GM10266 (cell line): ENCODE data around the gene TMEM37.

Experiments
- DNase-seq: peaks from one replicate; pipeline ENCODE4 v3.0.0; 2012; ENCODE audit errors: extremely low spot score
- TF ChIP-seq, protein P1 (sequence below): IDR thresholded peaks from 2 replicates; pipeline ENCODE4 v1.5.1; 2012; ENCODE audit warnings: mild to moderate bottlenecking, low read depth; ENCODE audit not compliant: control insufficient read depth, insufficient read depth; ENCODE audit errors: missing control alignments

The TMEM37 gene

DNA sequence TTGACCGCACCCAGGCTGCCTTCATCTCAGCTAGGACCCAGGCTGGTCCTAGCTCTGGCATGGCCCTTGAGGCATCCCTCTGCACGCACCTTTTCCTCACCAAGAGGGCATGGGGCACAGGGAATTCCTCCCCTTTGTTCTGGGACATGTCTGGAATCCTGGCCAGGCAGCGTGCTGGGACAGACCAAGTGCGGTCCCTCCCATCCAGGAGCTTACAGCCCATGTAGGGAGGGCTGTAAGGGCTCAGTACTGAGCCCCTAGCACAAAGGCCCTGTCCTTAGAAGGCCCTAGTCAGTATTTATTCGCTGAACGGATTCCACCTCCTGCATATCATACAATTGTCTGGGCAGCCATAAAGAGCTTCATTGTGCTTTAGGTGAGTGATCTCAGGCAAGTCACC is 3.0 kb downstream of the TMEM37 start:
- TF ChIP-seq, protein P1, sequence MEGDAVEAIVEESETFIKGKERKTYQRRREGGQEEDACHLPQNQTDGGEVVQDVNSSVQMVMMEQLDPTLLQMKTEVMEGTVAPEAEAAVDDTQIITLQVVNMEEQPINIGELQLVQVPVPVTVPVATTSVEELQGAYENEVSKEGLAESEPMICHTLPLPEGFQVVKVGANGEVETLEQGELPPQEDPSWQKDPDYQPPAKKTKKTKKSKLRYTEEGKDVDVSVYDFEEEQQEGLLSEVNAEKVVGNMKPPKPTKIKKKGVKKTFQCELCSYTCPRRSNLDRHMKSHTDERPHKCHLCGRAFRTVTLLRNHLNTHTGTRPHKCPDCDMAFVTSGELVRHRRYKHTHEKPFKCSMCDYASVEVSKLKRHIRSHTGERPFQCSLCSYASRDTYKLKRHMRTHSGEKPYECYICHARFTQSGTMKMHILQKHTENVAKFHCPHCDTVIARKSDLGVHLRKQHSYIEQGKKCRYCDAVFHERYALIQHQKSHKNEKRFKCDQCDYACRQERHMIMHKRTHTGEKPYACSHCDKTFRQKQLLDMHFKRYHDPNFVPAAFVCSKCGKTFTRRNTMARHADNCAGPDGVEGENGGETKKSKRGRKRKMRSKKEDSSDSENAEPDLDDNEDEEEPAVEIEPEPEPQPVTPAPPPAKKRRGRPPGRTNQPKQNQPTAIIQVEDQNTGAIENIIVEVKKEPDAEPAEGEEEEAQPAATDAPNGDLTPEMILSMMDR: no peak
- DNase-seq: no peak

DNA sequence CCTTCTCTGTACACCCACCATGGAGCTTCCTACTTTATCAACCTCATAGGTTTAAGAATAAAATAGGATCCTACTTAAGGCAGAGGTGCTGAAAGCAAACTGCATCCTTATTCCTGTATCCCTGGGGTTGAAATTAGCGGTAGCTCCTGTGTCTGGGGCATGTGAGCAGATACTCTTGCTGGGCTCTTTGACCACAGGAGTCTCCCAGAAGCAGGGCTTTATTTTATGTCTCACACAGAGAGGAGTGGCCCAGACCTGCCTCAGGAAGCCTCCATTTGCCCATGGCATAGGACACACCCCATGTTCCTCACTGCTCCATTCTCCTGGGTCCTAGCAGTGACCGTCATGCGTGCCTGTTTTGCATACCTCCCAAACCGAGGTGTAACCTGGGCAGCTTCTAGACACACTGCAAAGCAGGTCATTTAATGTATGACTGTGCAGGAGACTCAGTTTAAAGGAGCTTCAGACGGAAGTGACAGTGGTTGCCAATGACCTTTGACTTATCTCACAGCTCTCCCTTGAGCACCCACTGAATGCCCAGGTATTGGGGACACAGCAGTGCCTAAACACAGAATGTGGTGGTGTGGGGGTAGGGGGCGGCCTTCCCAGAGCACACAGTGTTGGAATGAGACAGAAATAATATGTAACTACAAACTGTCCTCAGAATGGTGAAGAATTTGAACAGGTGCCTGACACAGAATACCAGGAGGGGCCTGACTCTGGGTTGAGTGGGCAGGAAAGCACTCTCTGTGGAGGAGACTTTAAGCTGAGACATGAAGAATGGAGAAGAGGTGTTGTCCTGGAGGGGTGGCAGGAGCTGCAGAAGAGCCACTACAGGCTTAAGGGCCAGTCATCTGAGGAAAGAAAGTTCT is 3.7 kb downstream of the TMEM37 start:
- DNase-seq: no peak
- TF ChIP-seq, protein P1: no peak

DNA sequence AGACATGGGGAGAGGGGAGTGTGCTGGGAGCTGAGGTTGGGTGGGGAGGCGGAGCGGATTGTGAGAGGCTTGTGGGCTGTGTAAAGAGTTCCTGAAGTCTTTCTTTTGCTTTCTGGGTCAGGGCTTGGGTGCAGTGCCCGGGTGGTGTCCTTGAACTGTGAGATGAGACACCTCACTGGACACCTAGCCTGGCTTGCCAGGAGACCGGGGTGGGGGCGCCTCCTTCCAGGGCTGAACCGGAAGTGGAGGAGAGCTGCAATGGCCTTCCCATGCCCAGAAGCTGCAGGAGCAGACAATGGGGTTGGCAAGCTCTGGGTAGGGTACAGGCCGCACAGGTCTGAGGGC is 4.3 kb downstream of the TMEM37 start:
- no peak for DNase-seq
- TF ChIP-seq, protein P1: no peak

DNA sequence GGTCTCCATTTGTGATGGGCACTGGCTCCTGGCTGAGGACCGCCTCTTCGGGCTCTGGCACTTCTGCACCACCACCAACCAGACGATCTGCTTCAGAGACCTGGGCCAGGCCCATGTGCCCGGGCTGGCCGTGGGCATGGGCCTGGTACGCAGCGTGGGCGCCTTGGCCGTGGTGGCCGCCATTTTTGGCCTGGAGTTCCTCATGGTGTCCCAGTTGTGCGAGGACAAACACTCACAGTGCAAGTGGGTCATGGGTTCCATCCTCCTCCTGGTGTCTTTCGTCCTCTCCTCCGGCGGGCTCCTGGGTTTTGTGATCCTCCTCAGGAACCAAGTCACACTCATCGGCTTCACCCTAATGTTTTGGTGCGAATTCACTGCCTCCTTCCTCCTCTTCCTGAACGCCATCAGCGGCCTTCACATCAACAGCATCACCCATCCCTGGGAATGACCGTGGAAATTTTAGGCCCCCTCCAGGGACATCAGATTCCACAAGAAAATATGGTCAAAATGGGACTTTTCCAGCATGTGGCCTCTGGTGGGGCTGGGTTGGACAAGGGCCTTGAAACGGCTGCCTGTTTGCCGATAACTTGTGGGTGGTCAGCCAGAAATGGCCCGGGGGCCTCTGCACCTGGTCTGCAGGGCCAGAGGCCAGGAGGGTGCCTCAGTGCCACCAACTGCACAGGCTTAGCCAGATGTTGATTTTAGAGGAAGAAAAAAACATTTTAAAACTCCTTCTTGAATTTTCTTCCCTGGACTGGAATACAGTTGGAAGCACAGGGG is 5.5 kb downstream of the TMEM37 start:
- no peak for DNase-seq
- TF ChIP-seq, protein P1: no peak

DNA sequence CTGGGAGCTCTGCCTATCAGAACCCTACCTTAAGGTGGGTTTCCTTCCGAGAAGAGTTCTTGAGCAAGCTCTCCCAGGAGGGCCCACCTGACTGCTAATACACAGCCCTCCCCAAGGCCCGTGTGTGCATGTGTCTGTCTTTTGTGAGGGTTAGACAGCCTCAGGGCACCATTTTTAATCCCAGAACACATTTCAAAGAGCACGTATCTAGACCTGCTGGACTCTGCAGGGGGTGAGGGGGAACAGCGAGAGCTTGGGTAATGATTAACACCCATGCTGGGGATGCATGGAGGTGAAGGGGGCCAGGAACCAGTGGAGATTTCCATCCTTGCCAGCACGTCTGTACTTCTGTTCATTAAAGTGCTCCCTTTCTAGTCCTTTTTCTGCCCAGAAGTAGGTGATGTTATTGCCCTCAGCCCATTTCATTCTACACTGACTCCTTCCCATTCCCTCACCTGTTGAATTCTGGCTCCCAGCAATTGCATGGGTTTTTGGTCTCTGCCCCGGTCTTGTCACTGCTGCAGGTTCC is 6.5 kb downstream of the TMEM37 start:
- TF ChIP-seq, protein P1: no peak

DNA sequence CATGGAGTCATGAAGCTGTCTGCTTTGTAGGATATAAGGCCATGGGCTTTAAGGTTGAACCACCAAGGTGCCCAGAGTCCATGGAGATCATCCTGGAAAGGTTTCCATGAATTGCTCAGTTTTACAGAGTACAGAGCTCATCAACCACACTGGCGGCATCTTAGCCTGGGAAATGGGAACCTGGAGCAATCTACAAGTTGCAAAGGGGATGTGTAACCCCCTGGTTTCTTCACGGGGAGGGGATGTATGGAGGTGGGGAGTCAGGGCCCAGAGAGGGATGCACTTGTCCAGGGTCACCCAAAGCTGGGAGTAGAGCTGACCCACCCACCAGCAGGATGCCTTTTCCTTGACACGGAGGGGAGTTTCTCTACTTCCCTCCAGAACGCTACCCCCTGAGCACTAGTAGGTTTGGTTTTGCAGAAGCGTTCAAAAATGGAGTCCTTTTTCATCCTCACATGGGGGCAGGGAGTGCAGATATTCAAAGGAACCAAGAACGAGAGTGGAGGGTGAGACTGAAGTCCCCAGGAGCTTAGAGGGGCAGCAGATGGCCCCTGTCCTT is 7.2 kb downstream of the TMEM37 start:
- TF ChIP-seq, protein P1: no peak
- no peak for DNase-seq

More for the DNA sequence above, 6.5 kb downstream of the TMEM37 start:
- no peak for DNase-seq
